Mucosa of rectum (tissue), 2 donors: ENCODE results near the gene UBR1.
"Not testable (repeated sequence)": the region's sequence is repeated elsewhere in the genome, so short reads cannot be mapped to it uniquely, and the experiment has no call there.

Source experiments
- H3K27ac ChIP-seq, 2 donors: one replicate each; pipeline ENCODE4 v1.7.0; 2013; ENCODE audit warnings: inconsistent platforms in 2 of 2, low read depth in 2 of 2, low read length in 2 of 2
- H3K27me3 ChIP-seq, 2 donors: one replicate each; pipeline ENCODE4 v1.7.0; 2013; ENCODE audit warnings: low read length in 2 of 2; ENCODE audit not compliant: control insufficient read depth in 2 of 2, insufficient read depth in 2 of 2
- H3K36me3 ChIP-seq, 2 donors: one replicate each; pipeline ENCODE4 v1.7.0; 2013; ENCODE audit warnings: low read length in 2 of 2; ENCODE audit not compliant: control insufficient read depth in 2 of 2, insufficient read depth in 2 of 2
- H3K4me1 ChIP-seq, 2 donors: one replicate each; pipeline ENCODE4 v1.7.0; 2013; ENCODE audit warnings: low read length in 2 of 2, mild to moderate bottlenecking in 1 of 2; ENCODE audit not compliant: control insufficient read depth in 2 of 2, insufficient read depth in 2 of 2
- H3K4me3 ChIP-seq, 2 donors: one replicate each; pipeline ENCODE4 v1.7.0; 2013; ENCODE audit warnings: low read length in 2 of 2
- H3K9ac ChIP-seq, 2 donors: one replicate each; pipeline ENCODE4 v1.7.0; 2013; ENCODE audit warnings: low read length in 2 of 2, low read depth in 1 of 2, mild to moderate bottlenecking in 1 of 2
- H3K9me3 ChIP-seq, 2 donors: one replicate each; pipeline ENCODE4 v1.7.0; 2013; ENCODE audit warnings: low read length in 2 of 2; ENCODE audit not compliant: control insufficient read depth in 2 of 2
- donor health status: healthy.
- donor health status: Normal muscosa, but diverticular disease.

Gene UBR1

GRCh38 chr15:43071451-43071850 is 34.4 kb downstream of the UBR1 start:
- H3K27me3 ChIP-seq, result no peaks in the 10 kb centered on the region
- H3K4me1 ChIP-seq, result no peaks in the 10 kb centered on the region
- peaks cover 30 to 40% of the 10 kb centered on the region in 2 donors for H3K36me3 ChIP-seq
- H3K9ac ChIP-seq, result no peak overlapping the region
- H3K4me3 ChIP-seq, result no peak overlapping the region
- no peak overlapping the region for H3K27ac ChIP-seq
- no peaks in the 10 kb centered on the region for H3K9me3 ChIP-seq

- H3K36me3 ChIP-seq, result peaks cover 30 to 40% of the 10 kb centered on the region in 2 donors
These were observed 34.9 kb downstream of the UBR1 start for GRCh38 chr15:43070893-43071292.

DNA sequence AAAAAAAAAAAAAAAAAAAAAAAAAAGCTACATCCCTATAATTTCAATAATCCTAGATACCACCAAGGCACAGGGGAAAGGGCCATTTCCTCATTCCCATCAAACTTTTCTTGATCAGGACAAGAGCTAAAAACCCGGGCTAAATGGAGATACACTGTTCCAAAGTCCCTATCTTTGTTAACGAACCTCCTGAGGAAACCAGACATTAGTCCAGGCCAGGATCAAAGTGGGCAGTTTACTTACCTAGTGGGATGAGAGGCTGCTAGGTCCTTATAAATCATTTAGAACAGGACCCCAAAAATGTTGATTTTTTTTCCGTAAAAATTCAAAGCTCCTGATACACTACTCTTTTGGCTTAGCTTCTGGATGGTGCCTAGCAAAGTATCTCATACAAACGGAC is 35.6 kb downstream of the UBR1 start:
- H3K27me3 ChIP-seq, result no peaks in the 10 kb centered on the region
- no peaks in the 10 kb centered on the region for H3K4me1 ChIP-seq
- no peak overlapping the region for H3K27ac ChIP-seq
- no peaks in the 10 kb centered on the region for H3K9me3 ChIP-seq
- H3K4me3 ChIP-seq, result no peak overlapping the region
- H3K36me3 ChIP-seq, result peaks cover 32 to 40% of the 10 kb centered on the region in 2 donors
- H3K9ac ChIP-seq, result no peak overlapping the region

More at GRCh38 chr15:43070893-43071292, 34.9 kb downstream of the UBR1 start:
- Histone ChIP-seq H3K27ac (no peak overlapping the region), H3K9ac (no peak overlapping the region), H3K4me3 (no peak overlapping the region), H3K9me3 (no peaks in the 10 kb centered on the region), H3K27me3 (no peaks in the 10 kb centered on the region), H3K4me1 (no peaks in the 10 kb centered on the region)

DNA sequence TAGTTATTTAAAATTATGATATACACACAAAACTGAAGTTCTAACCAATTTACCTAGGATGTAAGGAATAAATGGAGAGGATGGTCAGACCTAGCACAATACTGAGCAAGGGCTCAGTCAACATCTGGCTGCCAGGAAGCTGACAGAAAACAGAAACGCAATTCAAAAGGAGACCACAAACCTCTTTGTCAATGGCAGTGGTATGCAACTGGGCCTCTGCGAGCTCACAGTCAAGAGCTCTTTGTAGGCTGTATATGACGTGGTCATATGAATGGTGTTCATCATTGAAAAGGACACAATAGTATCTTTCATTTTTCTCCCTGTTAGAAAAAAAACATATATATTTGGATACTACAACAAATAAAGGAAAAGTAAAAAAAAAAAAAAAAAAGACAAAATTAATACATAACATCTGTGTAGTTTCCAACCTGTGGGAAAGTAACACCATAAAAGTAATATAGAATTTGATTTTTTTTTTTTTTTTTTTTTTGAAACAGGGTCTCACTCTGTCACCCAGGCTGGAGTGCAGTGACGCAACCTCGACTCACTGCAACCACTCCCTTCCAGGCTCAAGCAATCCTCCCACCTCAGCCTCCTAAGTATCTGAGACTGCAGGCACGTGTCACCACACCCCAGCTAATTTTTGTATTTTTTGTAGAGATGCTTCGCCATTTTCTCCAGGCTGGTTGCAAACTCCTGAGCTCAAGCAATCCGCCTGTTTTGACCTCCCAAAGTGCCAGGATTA is 37.9 kb downstream of the UBR1 start:
- Histone ChIP-seq H3K9me3 (no peaks in the 10 kb centered on the region), H3K4me3 (no peak overlapping the region), H3K4me1 (no peaks in the 10 kb centered on the region), H3K36me3 (peaks cover 23 to 31% of the 10 kb centered on the region in 2 donors), H3K27me3 (no peaks in the 10 kb centered on the region), H3K27ac (no peak overlapping the region), H3K9ac (no peak overlapping the region)

- Histone ChIP-seq H3K36me3 (peaks cover 46 to 65% of the 10 kb centered on the region in 2 donors), H3K9ac (no peak overlapping the region), H3K4me1 (no peaks in the 10 kb centered on the region), H3K4me3 (no peak overlapping the region), H3K27ac (no peak overlapping the region), H3K27me3 (no peaks in the 10 kb centered on the region), H3K9me3 (no peaks in the 10 kb centered on the region)
These were observed 49.1 kb downstream of the UBR1 start for GRCh38 chr15:43056696-43057095.

DNA sequence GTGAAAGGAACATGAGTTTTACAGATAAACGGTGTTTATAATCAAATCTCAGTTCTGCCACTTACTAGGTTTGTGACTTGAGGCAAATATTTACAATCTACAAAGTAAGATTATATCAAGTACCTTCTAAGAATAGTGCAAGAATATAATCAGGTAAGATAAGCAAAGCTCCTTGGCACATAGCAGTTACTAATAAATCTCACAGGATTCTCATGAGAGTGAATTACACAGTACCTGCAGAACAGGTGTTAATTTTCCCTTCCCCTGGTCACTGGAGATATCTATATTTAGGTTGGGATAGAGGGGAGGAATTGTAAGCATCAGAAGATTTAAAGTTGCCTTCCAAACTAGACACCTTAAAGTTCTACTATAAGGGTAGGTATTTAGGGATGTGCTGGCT is 53.0 kb downstream of the UBR1 start:
- Histone ChIP-seq H3K27me3 (no peaks in the 10 kb centered on the region), H3K36me3 (peaks cover 26 to 60% of the 10 kb centered on the region in 2 donors), H3K9me3 (no peaks in the 10 kb centered on the region), H3K4me1 (no peaks in the 10 kb centered on the region), H3K4me3 (no peak overlapping the region), H3K9ac (no peak overlapping the region), H3K27ac (no peak overlapping the region)

- H3K27ac ChIP-seq, result no peak overlapping the region
These were observed 56.9 kb downstream of the UBR1 start for GRCh38 chr15:43048935-43049334.

DNA sequence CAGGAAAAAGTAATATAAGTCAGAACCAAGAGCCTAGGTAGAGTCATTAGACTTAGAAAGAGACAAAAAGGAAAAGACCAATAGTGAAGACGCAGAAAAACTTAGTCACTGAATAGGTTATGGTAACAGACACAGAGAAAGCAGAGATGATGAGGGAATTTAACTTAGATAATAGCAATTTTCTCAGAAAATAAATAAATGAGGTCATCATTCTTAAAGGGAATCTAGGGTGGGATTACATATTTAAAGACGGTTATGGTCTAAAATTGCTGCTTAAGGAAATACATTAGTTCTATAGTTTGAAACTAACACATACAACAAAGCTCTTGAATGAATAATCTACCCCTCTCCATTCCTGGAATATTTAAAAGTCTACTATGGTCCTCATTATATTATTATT is 59.4 kb downstream of the UBR1 start:
- Histone ChIP-seq H3K9me3 (no peaks in the 10 kb centered on the region), H3K27ac (no peak overlapping the region), H3K36me3 (peaks cover 45 to 51% of the 10 kb centered on the region in 2 donors), H3K4me3 (no peak overlapping the region), H3K4me1 (no peaks in the 10 kb centered on the region), H3K27me3 (no peaks in the 10 kb centered on the region), H3K9ac (no peak overlapping the region)

More at GRCh38 chr15:43048935-43049334, 56.9 kb downstream of the UBR1 start:
- Histone ChIP-seq H3K9ac (no peak overlapping the region), H3K4me1 (no peaks in the 10 kb centered on the region), H3K9me3 (no peaks in the 10 kb centered on the region), H3K4me3 (no peak overlapping the region), H3K36me3 (peaks cover 35 to 48% of the 10 kb centered on the region in 2 donors), H3K27me3 (no peaks in the 10 kb centered on the region)

DNA sequence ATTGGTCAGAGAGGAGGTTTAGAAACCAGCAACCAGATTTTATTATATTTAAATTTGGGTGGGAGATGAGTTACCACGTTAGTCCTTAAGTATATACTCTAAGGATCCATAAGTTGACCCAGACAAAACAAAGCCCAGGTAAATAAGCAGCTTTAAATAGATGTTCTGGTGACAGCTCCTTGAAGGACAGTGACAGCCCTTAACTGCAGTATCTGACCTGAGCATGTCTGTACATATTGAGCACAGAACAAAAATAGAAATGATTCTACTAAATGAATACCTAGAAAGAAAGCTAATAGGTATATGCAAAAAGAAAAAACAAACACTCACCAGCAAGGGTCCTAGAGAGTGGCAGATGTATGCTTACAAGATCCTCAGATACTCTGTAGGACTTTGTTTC is 63.0 kb downstream of the UBR1 start:
- Histone ChIP-seq H3K4me3 (no peak overlapping the region), H3K27me3 (no peaks in the 10 kb centered on the region), H3K36me3 (peaks cover 42 to 51% of the 10 kb centered on the region in 2 donors), H3K27ac (no peak overlapping the region), H3K9ac (no peak overlapping the region), H3K9me3 (no peaks in the 10 kb centered on the region), H3K4me1 (no peaks in the 10 kb centered on the region)

DNA sequence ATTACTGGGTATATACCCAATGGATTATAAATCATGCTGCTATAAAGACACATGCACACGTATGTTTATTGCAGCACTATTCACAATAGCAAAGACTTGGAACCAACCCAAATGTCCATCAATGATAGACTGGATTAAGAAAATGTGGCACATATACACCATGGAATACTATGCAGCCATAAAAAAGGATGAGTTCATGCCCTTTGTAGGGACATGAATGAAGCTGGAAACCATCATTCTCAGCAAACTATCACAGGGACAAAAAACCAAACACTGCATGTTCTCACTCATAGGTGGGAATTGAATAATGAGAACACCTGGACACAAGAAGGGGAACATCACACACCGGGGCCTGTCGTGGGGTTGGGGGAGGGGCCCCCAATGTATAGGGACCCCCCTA is 64.8 kb downstream of the UBR1 start:
- H3K4me3 ChIP-seq, H3K4me1 ChIP-seq, H3K27ac ChIP-seq, H3K9me3 ChIP-seq, H3K27me3 ChIP-seq, H3K9ac ChIP-seq: not testable (repeated sequence)
- peaks cover 33 to 42% of the 10 kb centered on the region in 2 donors for H3K36me3 ChIP-seq
